K562 (cell line): ENCODE results near the gene TBC1D16. TPM values are rescaled to one million over a fixed set of nuclear protein-coding genes. Genes with fewer than 3 reads are reported as not detected.
A peak's percentile ranks its signal among the peaks of the same experiment; 100 is the strongest.

Experiments
- ATAC-seq: fragments of 200-7000 bp; cut with Tn5 transposase; 3 replicates; pipeline ENCODE4 v1.9.1; 2020; ENCODE audit warnings: moderate library complexity
- BruUV-seq: library from RNA; stranded (reverse); fragments of 400-500 nt; replicated peaks from 2 replicates; lab custom pipeline; 2021; lab: Mats Ljungman, UMichigan
- CTCF ChIA-PET: fragments of 300-600 bp; formaldehyde crosslinking; extraction: SDS; loops from one replicate; lab custom pipeline; 2021; ENCODE audit warnings: low intra/inter-chr PET ratio; lab: Yijun Ruan, JAX
- POLR2A ChIA-PET: fragments of 300-600, 350-650 bp; sonication (Branson Sonifier 250); formaldehyde crosslinking; extraction: SDS; loops from one replicate; lab custom pipeline; 2021; ENCODE audit warnings: antibody characterized with exemption, inconsistent platforms; lab: Yijun Ruan, JAX
- DNase-seq, 4 experiments: peaks; one replicate each; pipeline versions ENCODE4 v3.0.0 to v3.0.0-alpha.2; 2011 to 2018; ENCODE audit warnings: low spot score in 3 of 4, mixed read lengths in 3 of 4; ENCODE audit errors: extremely low read depth in 1 of 4
- FAIRE-seq: peaks from 2 replicates; lab custom pipeline; 2011; peaks lifted over from hg19 to GRCh38; lab: Jason Lieb, UNC
- H2AFZ ChIP-seq: 2 replicates; pipeline ENCODE4 v1.6.0; 2011; ENCODE audit warnings: low read depth, low read length, control low read depth, inconsistent platforms
- H3K27ac ChIP-seq: fragments of 200-600 bp; 3 replicates; pipeline ENCODE4 v1.8.0; 2011; ENCODE audit warnings: low read depth, mild to moderate bottlenecking, control low read depth, inconsistent platforms, low read length, moderate library complexity, mixed read lengths; ENCODE audit errors: extremely low read depth
- H3K27me3 ChIP-seq, 2 experiments: fragments of 300-600 bp in 1 of 2; 2 replicates in 1 of 2; 3 replicates in 1 of 2; pipeline versions ENCODE4 v1.6.0 to v1.8.0; 2011; ENCODE audit warnings: inconsistent platforms in 2 of 2, low read length in 2 of 2, mild to moderate bottlenecking in 1 of 2, mixed read lengths in 1 of 2, moderate library complexity in 1 of 2; ENCODE audit not compliant: control insufficient read depth in 2 of 2, insufficient read depth in 2 of 2
- H3K36me3 ChIP-seq: fragments of 300-600 bp; 3 replicates; pipeline ENCODE4 v1.8.0; 2011; ENCODE audit warnings: mild to moderate bottlenecking, low read length, inconsistent platforms; ENCODE audit not compliant: control insufficient read depth, insufficient read depth
- H3K4me1 ChIP-seq, 2 experiments: fragments of 200-600 bp in 1 of 2; replicated peaks in 1 of 2; 2 replicates in 1 of 2; 3 replicates in 1 of 2; pipeline versions ENCODE4 v1.5.1 to v1.8.0; 2011; ENCODE audit warnings: inconsistent platforms in 2 of 2, low read length in 2 of 2, mild to moderate bottlenecking in 1 of 2, mixed read lengths in 1 of 2, moderate library complexity in 1 of 2; ENCODE audit not compliant: control insufficient read depth in 2 of 2, insufficient read depth in 2 of 2
- H3K4me2 ChIP-seq: 2 replicates; pipeline ENCODE4 v1.6.1; 2011; ENCODE audit warnings: low read length, control low read depth, inconsistent platforms, mixed read lengths; ENCODE audit not compliant: insufficient read depth
- H3K4me3 ChIP-seq: fragments of 200-600 bp; sonication (generic), shearing (Covaris generic); 2 replicates; pipeline ENCODE4 v1.5.1; 2016; ENCODE audit warnings: control low read depth, inconsistent platforms
- H3K79me2 ChIP-seq: fragments of 200-600 bp; 3 replicates; pipeline ENCODE4 v1.8.0; 2011; ENCODE audit warnings: low read length, inconsistent platforms; ENCODE audit not compliant: control insufficient read depth, insufficient read depth
- H3K9ac ChIP-seq, 2 experiments: 2 replicates each; pipeline versions ENCODE4 v1.6.0 to v1.6.1; 2011; ENCODE audit warnings: low read depth in 2 of 2, low read length in 2 of 2, control low read depth in 1 of 2, inconsistent platforms in 1 of 2, mild to moderate bottlenecking in 1 of 2, mixed read lengths in 1 of 2; ENCODE audit not compliant: insufficient read depth in 1 of 2
- H3K9me1 ChIP-seq: one replicate; pipeline ENCODE4 v1.6.0; 2011; ENCODE audit warnings: inconsistent platforms, mild to moderate bottlenecking, low read length, moderate library complexity; ENCODE audit not compliant: control insufficient read depth, insufficient read depth
- H3K9me3 ChIP-seq: replicated peaks from 2 replicates; pipeline ENCODE4 v1.5.1; 2011; ENCODE audit warnings: low read depth, low read length, inconsistent platforms; ENCODE audit not compliant: control insufficient read depth, insufficient read depth
- H4K20me1 ChIP-seq: replicated peaks from 2 replicates; pipeline ENCODE4 v1.6.1; 2011; ENCODE audit warnings: low read length, inconsistent platforms, mixed read lengths; ENCODE audit not compliant: control insufficient read depth, insufficient read depth
- CXXC5 ChIP-seq: fragments of 250-450 bp; sonication (Bioruptor Pico); IDR thresholded peaks from 2 replicates; pipeline ENCODE4 v1.8.0; 2022; ENCODE audit warnings: inconsistent platforms, mild to moderate bottlenecking, moderate library complexity
- JUN ChIP-seq, 2 experiments: sonication (generic) in 1 of 2; formaldehyde crosslinking in 1 of 2; IDR thresholded peaks; 2 replicates each; pipeline versions ENCODE4 v1.6.1 to v1.8.0; 2012 to 2022; ENCODE audit warnings: borderline replicate concordance in 2 of 2, mild to moderate bottlenecking in 2 of 2, improper control_type of control experiment in 1 of 2, low read depth in 1 of 2, low read length in 1 of 2, missing genetic modification reagents in 1 of 2
- NFE2 ChIP-seq: IDR thresholded peaks from 2 replicates; pipeline ENCODE4 v1.6.1; 2014; ENCODE audit warnings: antibody characterized with exemption, low read depth
- PPARD ChIP-seq: fragments of 250-450 bp; sonication (Bioruptor Pico); IDR thresholded peaks from 2 replicates; pipeline ENCODE4 v1.8.0; 2022; ENCODE audit warnings: inconsistent platforms, mild to moderate bottlenecking, moderate library complexity
- SRF ChIP-seq, 2 experiments: fragments of 250-450, 450-650 bp in 1 of 2; sonication (Bioruptor Pico) in 1 of 2; sonication (generic) in 1 of 2; formaldehyde crosslinking; IDR thresholded peaks; 2 replicates each; pipeline versions ENCODE4 v1.5.0 to v1.5.1; 2020 to 2022; ENCODE audit warnings: mild to moderate bottlenecking in 1 of 2, missing genetic modification reagents in 1 of 2
- WGBS: fragments of 100-300 bp; shearing (Covaris generic); methylation state at CpG from one replicate; pipeline ENCODE4 v1.1.6; 2016; ENCODE audit warnings: low coverage, mixed read lengths; ENCODE audit not compliant: insufficient coverage; ENCODE audit errors: missing lambda C conversion rate; 5-methylcytosine and 5-hydroxymethylcytosine counted together
- in situ Hi-C: fragments of 300-500 bp; cut with MboI; formaldehyde crosslinking; loops from 4 replicates; pipeline ENCODE4 v1.15.0; 2018; ENCODE audit warnings: inconsistent platforms, mixed read lengths
- intact Hi-C: fragments of 100-400 bp; cut with micrococcal nuclease; formaldehyde crosslinking; loops from 2 replicates; pipeline ENCODE4 v1.14.2; 2022
- polyA plus RNA-seq, 8 experiments: library from polyadenylated mRNA; depleted of rRNA in 4 of 8; stranded (reverse) in 5 of 8; unstranded in 3 of 8; fragments of >200 nt; fragmentation: Nextera tagmentation in 2 of 8; fragmentation: Illumina TruSeq in 1 of 8; extraction: Ambion mirVana in 2 of 8; extraction: Trizol in 1 of 8; gene quantifications; 2 replicates each; pipeline versions ENCODE4 v1.2.1 to v1.2.3, GENCODE V29; 2011 to 2014; ENCODE audit warnings: inconsistent platforms in 1 of 8, missing spikeins in 1 of 8
- total RNA-seq, 7 experiments: library from RNA; depleted of rRNA in 6 of 7; stranded (reverse); fragments of >200 nt in 6 of 7; fragmentation: Illumina TruSeq in 2 of 7; extraction: Trizol in 2 of 7; gene quantifications; 2 replicates each; pipeline versions ENCODE4 v1.2.1 to v1.2.3, GENCODE V29; 2011 to 2021; ENCODE audit warnings: low replicate concordance in 1 of 7
- TF ChIP-seq, protein P1 (sequence below): sonication (generic); formaldehyde crosslinking; IDR thresholded peaks from 2 replicates; pipeline ENCODE4 v1.8.0; 2022; ENCODE audit warnings: missing genetic modification reagents, mild to moderate bottlenecking, moderate library complexity, borderline replicate concordance
- TF ChIP-seq, protein P2 (sequence below): sonication (generic); formaldehyde crosslinking; IDR thresholded peaks from 2 replicates; pipeline ENCODE4 v1.4.0; 2020; ENCODE audit warnings: mild to moderate bottlenecking, missing genetic modification reagents
- TF ChIP-seq, protein P3 (sequence below): fragments of 250-450 bp; sonication (Bioruptor Pico); IDR thresholded peaks from 2 replicates; pipeline ENCODE4 v1.4.0; 2020

Gene TBC1D16
- total and polyA plus RNA-seq, 9 of the 15 experiments (the other 6 are each of a cell fraction or from before 2014, with no cell fraction given), result 0.01 to 0.20 (median 0.03) TPM; not detected in 1

DNA sequence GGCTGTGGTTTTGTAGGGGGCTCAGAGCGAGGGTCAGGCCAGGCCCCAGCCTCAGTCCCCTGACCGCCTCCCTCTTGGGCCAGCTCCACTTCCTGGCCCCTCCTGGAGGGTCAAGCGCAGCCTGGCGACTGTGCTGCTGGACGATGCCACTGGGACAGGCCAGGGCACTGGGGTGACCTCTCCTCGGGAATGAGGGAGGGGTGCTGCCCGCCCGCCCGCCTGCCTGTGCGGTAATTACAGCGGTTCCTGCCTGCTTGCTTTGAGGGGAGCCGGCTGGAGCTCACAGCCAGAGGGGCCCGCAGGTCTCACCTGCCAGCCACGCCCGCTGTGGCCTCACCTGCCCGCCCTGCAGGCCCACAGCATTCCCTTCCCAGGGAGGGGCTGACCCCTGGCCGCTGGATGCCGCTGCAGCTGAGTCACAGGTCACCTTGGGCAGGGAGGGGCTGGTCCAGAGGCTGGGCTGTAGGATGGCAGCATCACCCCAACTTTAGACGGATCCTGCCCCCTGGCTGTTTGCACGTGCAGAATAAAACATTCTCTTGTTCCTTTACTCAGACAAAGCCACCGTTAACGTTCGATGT is 119.7 kb downstream of the TBC1D16 start:
- Histone ChIP-seq H3K27me3 (peaks cover 2 to 70% of the 10 kb centered on the region in 2 experiments; a peak in 3 of 5 replicates), H3K4me1 (peaks cover 0 to 22% of the 10 kb centered on the region in 2 experiments; a peak in 2 of 5 replicates), H3K36me3 (no peaks in the 10 kb centered on the region), H3K79me2 (no peaks in the 10 kb centered on the region), H3K9ac (peak overlapping the region in 1 of 2 experiments; percentile 13; a peak in 1 of 4 replicates), H3K9me3 (no peaks in the 10 kb centered on the region), H2AFZ (no peak overlapping the region), H3K27ac (no peak overlapping the region), H3K9me1 (no peaks in the 10 kb centered on the region), H3K4me3 (no peak overlapping the region), H3K4me2 (no peak overlapping the region), H4K20me1 (peaks cover 9% of the 10 kb centered on the region)
- POLR2A ChIA-PET, result interaction anchor here (0.7 to 2.9 kb wide), 4 partner anchors 70 to 102 kb away, joined by 3 to 10 read pairs (median 4); no protein-coding TSS in a partner anchor
- CTCF ChIA-PET, result interaction anchor here (1.6 to 2.5 kb wide), 6 partner anchors 76 to 174 kb away, joined by 4 to 17 read pairs (median 13); partner anchors contain the start of gene CBX4
- intact Hi-C loops, result loop anchor here (1.0 to 5.0 kb wide), 4 partner anchors 77 to 173 kb away; partner anchors contain the start of gene CBX4
- BruUV-seq, result no TSS peak
- FAIRE-seq, result peak; percentile 81
- WGBS, result 15% methylated on average over 17 of the region's 23 CpGs
- peak; percentile 71 to 84 (median 82) for DNase-seq
- in situ Hi-C loops, result loop anchor here (10.0 kb wide), 1 partner anchor 171 kb away; no protein-coding TSS in a partner anchor
- ATAC-seq, result peak; percentile 90
- TF ChIP-seq, protein P1, sequence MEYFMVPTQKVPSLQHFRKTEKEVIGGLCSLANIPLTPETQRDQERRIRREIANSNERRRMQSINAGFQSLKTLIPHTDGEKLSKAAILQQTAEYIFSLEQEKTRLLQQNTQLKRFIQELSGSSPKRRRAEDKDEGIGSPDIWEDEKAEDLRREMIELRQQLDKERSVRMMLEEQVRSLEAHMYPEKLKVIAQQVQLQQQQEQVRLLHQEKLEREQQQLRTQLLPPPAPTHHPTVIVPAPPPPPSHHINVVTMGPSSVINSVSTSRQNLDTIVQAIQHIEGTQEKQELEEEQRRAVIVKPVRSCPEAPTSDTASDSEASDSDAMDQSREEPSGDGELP (CRISPR knock-in tag), result peak; percentile 69; the same call in 1 of the 2 replicates
- TF ChIP-seq CXXC5 (CRISPR knock-in tag) (peak; percentile 24; the same call in 1 of the 2 replicates), SRF (CRISPR knock-in tag; IDR thresholded peaks at IDR 0.05) (peak in 1 of 2 experiments; percentile 66; a peak in 2 of 4 replicates), NFE2 (peak; percentile 82), JUN (IDR thresholded peaks at IDR 0.05; ENCODE audit: borderline replicate concordance, low read depth, low read length) (peak; percentile 54; the same call in 1 of the 2 replicates), JUN (CRISPR knock-in tag; IDR thresholded peaks at IDR 0.05; ENCODE audit: borderline replicate concordance) (no peak), PPARD (CRISPR knock-in tag) (no peak)
- TF ChIP-seq, protein P2, sequence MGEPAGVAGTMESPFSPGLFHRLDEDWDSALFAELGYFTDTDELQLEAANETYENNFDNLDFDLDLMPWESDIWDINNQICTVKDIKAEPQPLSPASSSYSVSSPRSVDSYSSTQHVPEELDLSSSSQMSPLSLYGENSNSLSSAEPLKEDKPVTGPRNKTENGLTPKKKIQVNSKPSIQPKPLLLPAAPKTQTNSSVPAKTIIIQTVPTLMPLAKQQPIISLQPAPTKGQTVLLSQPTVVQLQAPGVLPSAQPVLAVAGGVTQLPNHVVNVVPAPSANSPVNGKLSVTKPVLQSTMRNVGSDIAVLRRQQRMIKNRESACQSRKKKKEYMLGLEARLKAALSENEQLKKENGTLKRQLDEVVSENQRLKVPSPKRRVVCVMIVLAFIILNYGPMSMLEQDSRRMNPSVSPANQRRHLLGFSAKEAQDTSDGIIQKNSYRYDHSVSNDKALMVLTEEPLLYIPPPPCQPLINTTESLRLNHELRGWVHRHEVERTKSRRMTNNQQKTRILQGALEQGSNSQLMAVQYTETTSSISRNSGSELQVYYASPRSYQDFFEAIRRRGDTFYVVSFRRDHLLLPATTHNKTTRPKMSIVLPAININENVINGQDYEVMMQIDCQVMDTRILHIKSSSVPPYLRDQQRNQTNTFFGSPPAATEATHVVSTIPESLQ (CRISPR knock-in tag), result no peak
- TF ChIP-seq, protein P3, sequence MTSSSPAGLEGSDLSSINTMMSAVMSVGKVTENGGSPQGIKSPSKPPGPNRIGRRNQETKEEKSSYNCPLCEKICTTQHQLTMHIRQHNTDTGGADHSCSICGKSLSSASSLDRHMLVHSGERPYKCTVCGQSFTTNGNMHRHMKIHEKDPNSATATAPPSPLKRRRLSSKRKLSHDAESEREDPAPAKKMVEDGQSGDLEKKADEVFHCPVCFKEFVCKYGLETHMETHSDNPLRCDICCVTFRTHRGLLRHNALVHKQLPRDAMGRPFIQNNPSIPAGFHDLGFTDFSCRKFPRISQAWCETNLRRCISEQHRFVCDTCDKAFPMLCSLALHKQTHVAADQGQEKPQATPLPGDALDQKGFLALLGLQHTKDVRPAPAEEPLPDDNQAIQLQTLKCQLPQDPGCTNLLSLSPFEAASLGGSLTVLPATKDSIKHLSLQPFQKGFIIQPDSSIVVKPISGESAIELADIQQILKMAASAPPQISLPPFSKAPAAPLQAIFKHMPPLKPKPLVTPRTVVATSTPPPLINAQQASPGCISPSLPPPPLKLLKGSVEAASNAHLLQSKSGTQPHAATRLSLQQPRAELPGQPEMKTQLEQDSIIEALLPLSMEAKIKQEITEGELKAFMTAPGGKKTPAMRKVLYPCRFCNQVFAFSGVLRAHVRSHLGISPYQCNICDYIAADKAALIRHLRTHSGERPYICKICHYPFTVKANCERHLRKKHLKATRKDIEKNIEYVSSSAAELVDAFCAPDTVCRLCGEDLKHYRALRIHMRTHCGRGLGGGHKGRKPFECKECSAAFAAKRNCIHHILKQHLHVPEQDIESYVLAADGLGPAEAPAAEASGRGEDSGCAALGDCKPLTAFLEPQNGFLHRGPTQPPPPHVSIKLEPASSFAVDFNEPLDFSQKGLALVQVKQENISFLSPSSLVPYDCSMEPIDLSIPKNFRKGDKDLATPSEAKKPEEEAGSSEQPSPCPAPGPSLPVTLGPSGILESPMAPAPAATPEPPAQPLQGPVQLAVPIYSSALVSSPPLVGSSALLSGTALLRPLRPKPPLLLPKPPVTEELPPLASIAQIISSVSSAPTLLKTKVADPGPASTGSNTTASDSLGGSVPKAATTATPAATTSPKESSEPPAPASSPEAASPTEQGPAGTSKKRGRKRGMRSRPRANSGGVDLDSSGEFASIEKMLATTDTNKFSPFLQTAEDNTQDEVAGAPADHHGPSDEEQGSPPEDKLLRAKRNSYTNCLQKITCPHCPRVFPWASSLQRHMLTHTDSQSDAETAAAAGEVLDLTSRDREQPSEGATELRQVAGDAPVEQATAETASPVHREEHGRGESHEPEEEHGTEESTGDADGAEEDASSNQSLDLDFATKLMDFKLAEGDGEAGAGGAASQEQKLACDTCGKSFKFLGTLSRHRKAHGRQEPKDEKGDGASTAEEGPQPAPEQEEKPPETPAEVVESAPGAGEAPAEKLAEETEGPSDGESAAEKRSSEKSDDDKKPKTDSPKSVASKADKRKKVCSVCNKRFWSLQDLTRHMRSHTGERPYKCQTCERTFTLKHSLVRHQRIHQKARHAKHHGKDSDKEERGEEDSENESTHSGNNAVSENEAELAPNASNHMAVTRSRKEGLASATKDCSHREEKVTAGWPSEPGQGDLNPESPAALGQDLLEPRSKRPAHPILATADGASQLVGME, result peak; percentile 94
